HCT116 (cell line): ENCODE data around the gene RAMP3. TPM values are rescaled to one million over a fixed set of nuclear protein-coding genes. Genes with fewer than 3 reads are reported as not detected.

ENCODE experiments used
- ATAC-seq: fragments of 200-7000 bp; cut with Tn5 transposase; 2 replicates; pipeline ENCODE4 v1.9.1; 2020; ENCODE audit warnings: mild to moderate bottlenecking, moderate library complexity
- BruUV-seq: library from RNA; stranded (reverse); fragments of 400-500 nt; replicated peaks from 2 replicates; lab custom pipeline; 2021; lab: Mats Ljungman, UMichigan
- CTCF ChIA-PET: fragments of 300-600 bp; sonication (Branson Sonifier 250); formaldehyde crosslinking; loops from one replicate; lab custom pipeline; 2021; ENCODE audit warnings: antibody characterized with exemption; lab: Charles Lee
- POLR2A ChIA-PET: fragments of 300-600, 350-600 bp; sonication (Branson Sonifier 250); formaldehyde crosslinking; loops from one replicate; lab custom pipeline; 2021; ENCODE audit warnings: antibody characterized with exemption; lab: Charles Lee
- RAD21 ChIA-PET, 2 experiments: fragments of 300-600 bp; sonication (Branson Sonifier 250); formaldehyde crosslinking; loops; one replicate each; lab custom pipeline; 2023; ENCODE audit warnings: low total read pairs in 2 of 2; ENCODE audit not compliant: uncharacterized antibody in 2 of 2, unreplicated experiment in 2 of 2, low non-redundant PET in 1 of 2; lab: Charles Lee
- DNase-seq: peaks from one replicate; pipeline ENCODE4 v3.0.0-alpha.2; 2010; ENCODE audit warnings: low read depth, low spot score
- H2AFZ ChIP-seq: fragments of 200-600 bp; shearing (Covaris generic), sonication (generic); 2 replicates; pipeline ENCODE4 v1.6.1; 2017; ENCODE audit warnings: low read depth, mixed run types, mixed read lengths, antibody characterized with exemption, low read length; ENCODE audit not compliant: poor library complexity, severe bottlenecking
- H3K27ac ChIP-seq: 2 replicates; pipeline ENCODE4 v1.5.1; 2012; ENCODE audit warnings: low read depth, low read length
- H3K27me3 ChIP-seq: fragments of 200-600 bp; sonication (generic); 2 replicates; pipeline ENCODE4 v1.6.1; 2016; ENCODE audit warnings: mixed run types, low read length, mixed read lengths; ENCODE audit not compliant: insufficient read depth
- H3K36me3 ChIP-seq, 2 experiments: fragments of 200-500 bp in 1 of 2; fragments of 200-600 bp in 1 of 2; sonication (Bioruptor generic) in 1 of 2; sonication (generic) in 1 of 2; 2 replicates each; pipeline versions ENCODE4 v1.5.1 to v1.6.1; 2014 to 2016; ENCODE audit warnings: low read length in 2 of 2, inconsistent platforms in 1 of 2, mixed read lengths in 1 of 2, mixed run types in 1 of 2; ENCODE audit not compliant: insufficient read depth in 2 of 2, control insufficient read depth in 1 of 2
- H3K4me1 ChIP-seq, 2 experiments: fragments of 200-600 bp in 1 of 2; sonication (generic) in 1 of 2; 2 replicates each; pipeline versions ENCODE4 v1.5.1 to v1.6.1; 2012 to 2017; ENCODE audit warnings: low read length in 2 of 2, inconsistent platforms in 1 of 2, mild to moderate bottlenecking in 1 of 2, mixed read lengths in 1 of 2, mixed run types in 1 of 2, moderate library complexity in 1 of 2; ENCODE audit not compliant: insufficient read depth in 2 of 2, control insufficient read depth in 1 of 2
- H3K4me2 ChIP-seq: fragments of 200-600 bp; sonication (generic); 2 replicates; pipeline ENCODE4 v1.6.1; 2017; ENCODE audit warnings: mixed run types, low read length, mixed read lengths
- H3K4me3 ChIP-seq, 2 experiments: fragments of 200-600 bp in 1 of 2; sonication (generic) in 1 of 2; replicated peaks in 1 of 2; 2 replicates each; pipeline ENCODE4 v1.5.1; 2011 to 2016; ENCODE audit warnings: low read length in 2 of 2, control low read depth in 1 of 2, low read depth in 1 of 2, mild to moderate bottlenecking in 1 of 2, mixed read lengths in 1 of 2, mixed run types in 1 of 2
- H3K79me2 ChIP-seq: fragments of 200-600 bp; sonication (generic); 2 replicates; pipeline ENCODE4 v1.6.1; 2017; ENCODE audit warnings: mild to moderate bottlenecking, mixed run types, low read length, moderate library complexity, mixed read lengths; ENCODE audit not compliant: insufficient read depth
- H3K9ac ChIP-seq: fragments of 200-600 bp; sonication (generic); 2 replicates; pipeline ENCODE4 v1.6.1; 2016; ENCODE audit warnings: low read length, mixed read lengths
- H3K9me2 ChIP-seq: fragments of 200-600 bp; sonication (generic), shearing (Covaris generic); 2 replicates; pipeline ENCODE4 v1.6.1; 2017; ENCODE audit warnings: mixed run types, mild to moderate bottlenecking, moderate library complexity; ENCODE audit not compliant: insufficient read depth
- H3K9me3 ChIP-seq, 2 experiments: fragments of 200-500 bp in 1 of 2; fragments of 200-600 bp in 1 of 2; sonication (Bioruptor generic) in 1 of 2; sonication (generic) in 1 of 2; 2 replicates each; pipeline ENCODE4 v1.6.1; 2014 to 2017; ENCODE audit warnings: low read length in 2 of 2, mixed read lengths in 2 of 2, inconsistent platforms in 1 of 2, low read depth in 1 of 2, mild to moderate bottlenecking in 1 of 2, mixed run types in 1 of 2, moderate library complexity in 1 of 2; ENCODE audit not compliant: control insufficient read depth in 1 of 2, insufficient read depth in 1 of 2
- H4K20me1 ChIP-seq: fragments of 200-600 bp; sonication (generic), shearing (Covaris generic); 2 replicates; pipeline ENCODE4 v1.6.1; 2017; ENCODE audit warnings: mixed run types, mild to moderate bottlenecking, moderate library complexity; ENCODE audit not compliant: insufficient read depth
- CBX3 ChIP-seq: IDR thresholded peaks from 2 replicates; pipeline ENCODE4 v1.6.1; 2012; ENCODE audit warnings: low read depth
- CEBPB ChIP-seq: IDR thresholded peaks from 2 replicates; pipeline ENCODE4 v1.6.1; 2012; ENCODE audit warnings: low read depth
- EZH2 ChIP-seq: fragments of 200-600 bp; sonication (generic); IDR thresholded peaks from 2 replicates; pipeline ENCODE4 v1.6.1; 2017; ENCODE audit warnings: antibody characterized with exemption, mixed run types
- FOSL1 ChIP-seq: IDR thresholded peaks from 2 replicates; pipeline ENCODE4 v1.6.1; 2012; ENCODE audit warnings: low read depth
- JUND ChIP-seq: IDR thresholded peaks from 2 replicates; pipeline ENCODE4 v1.6.1; 2012
- POLR2A ChIP-seq: IDR thresholded peaks from 2 replicates; pipeline ENCODE4 v1.7.0; 2011; ENCODE audit warnings: borderline replicate concordance; ENCODE audit not compliant: insufficient read depth, insufficient read length; ENCODE audit errors: extremely low read depth
- POLR2AphosphoS5 ChIP-seq: IDR thresholded peaks from 2 replicates; pipeline ENCODE4 v1.6.1; 2011; ENCODE audit warnings: mild to moderate bottlenecking, low read depth, low read length, moderate library complexity
- REST ChIP-seq: IDR thresholded peaks from 2 replicates; pipeline ENCODE4 v1.6.1; 2012; ENCODE audit warnings: low read depth
- SP1 ChIP-seq: IDR thresholded peaks from 2 replicates; pipeline ENCODE4 v1.6.1; 2012; ENCODE audit warnings: low read depth
- ZFX ChIP-seq: fragments of 450-650 bp; IDR thresholded peaks from 2 replicates; pipeline ENCODE4 v1.6.1; 2017
- intact Hi-C: fragments of 100-400 bp; cut with micrococcal nuclease; formaldehyde crosslinking; loops from 2 replicates; pipeline ENCODE4 v1.10.0; 2022
- total RNA-seq: library from RNA; stranded (reverse); gene quantifications from one replicate; pipeline ENCODE4 v1.2.1, GENCODE V29; 2021; ENCODE audit not compliant: unreplicated experiment
- TF ChIP-seq, protein P1 (sequence below), 3 experiments: fragments of 200-600 bp in 1 of 3; sonication (generic) in 1 of 3; IDR thresholded peaks in 2 of 3; conservative IDR thresholded peaks in 1 of 3; 2 replicates each; pipeline ENCODE4 v1.5.1; 2012 to 2017; ENCODE audit warnings: low read depth in 2 of 3, low read length in 2 of 3, antibody characterized with exemption in 1 of 3, borderline replicate concordance in 1 of 3, control low read depth in 1 of 3, mild to moderate bottlenecking in 1 of 3, mixed read lengths in 1 of 3, mixed run types in 1 of 3, moderate library complexity in 1 of 3; ENCODE audit not compliant: insufficient read depth in 1 of 3

RAMP3 gene
- total RNA-seq, 1 experiment from 2014 or later: not detected

DNA sequence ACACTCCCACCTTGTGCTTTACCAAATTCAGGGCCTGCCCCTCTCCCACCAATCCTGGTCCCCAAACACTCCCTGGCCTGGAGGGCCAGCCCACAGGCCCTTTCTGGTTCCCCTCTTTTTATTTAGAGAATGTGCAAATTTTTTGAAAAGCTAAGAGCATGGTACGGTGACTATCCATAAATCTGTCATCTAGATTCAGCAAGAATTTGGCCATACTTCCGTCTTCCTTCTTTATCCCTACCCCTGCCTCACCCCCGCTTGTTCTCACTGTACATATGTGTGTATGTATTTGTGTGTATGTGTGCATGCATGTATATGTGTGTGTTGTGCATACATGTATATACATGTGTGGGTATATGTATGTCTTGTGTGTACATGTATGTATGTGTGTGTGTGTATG is 38.0 kb upstream of the RAMP3 start:
- H3K36me3 ChIP-seq: no peaks in the 10 kb centered on the region
- intact Hi-C loops: no loop called here
- H3K27me3 ChIP-seq: no peaks in the 10 kb centered on the region
- H4K20me1 ChIP-seq: no peaks in the 10 kb centered on the region
- ChIA-PET POLR2A (interaction anchor here (1.6 kb wide), 1 partner anchor 8 kb away, joined by 4 read pairs; the partner anchor contains the start of gene TBRG4), RAD21 (no interaction called here), CTCF (no interaction called here)
- no peak overlapping the region for H3K4me3 ChIP-seq
- no peak overlapping the region for H3K9ac ChIP-seq
- ATAC-seq (no peak), DNase-seq (no peak)
- H3K4me1 ChIP-seq: no peaks in the 10 kb centered on the region
- no peaks in the 10 kb centered on the region for H3K79me2 ChIP-seq
- H3K9me3 ChIP-seq: no peaks in the 10 kb centered on the region
- no peak overlapping the region for H3K27ac ChIP-seq
- H3K4me2 ChIP-seq: no peak overlapping the region
- no TSS peak for BruUV-seq
- no peak overlapping the region for H2AFZ ChIP-seq
- no peak for TF ChIP-seq POLR2A
- TF ChIP-seq, protein P1, sequence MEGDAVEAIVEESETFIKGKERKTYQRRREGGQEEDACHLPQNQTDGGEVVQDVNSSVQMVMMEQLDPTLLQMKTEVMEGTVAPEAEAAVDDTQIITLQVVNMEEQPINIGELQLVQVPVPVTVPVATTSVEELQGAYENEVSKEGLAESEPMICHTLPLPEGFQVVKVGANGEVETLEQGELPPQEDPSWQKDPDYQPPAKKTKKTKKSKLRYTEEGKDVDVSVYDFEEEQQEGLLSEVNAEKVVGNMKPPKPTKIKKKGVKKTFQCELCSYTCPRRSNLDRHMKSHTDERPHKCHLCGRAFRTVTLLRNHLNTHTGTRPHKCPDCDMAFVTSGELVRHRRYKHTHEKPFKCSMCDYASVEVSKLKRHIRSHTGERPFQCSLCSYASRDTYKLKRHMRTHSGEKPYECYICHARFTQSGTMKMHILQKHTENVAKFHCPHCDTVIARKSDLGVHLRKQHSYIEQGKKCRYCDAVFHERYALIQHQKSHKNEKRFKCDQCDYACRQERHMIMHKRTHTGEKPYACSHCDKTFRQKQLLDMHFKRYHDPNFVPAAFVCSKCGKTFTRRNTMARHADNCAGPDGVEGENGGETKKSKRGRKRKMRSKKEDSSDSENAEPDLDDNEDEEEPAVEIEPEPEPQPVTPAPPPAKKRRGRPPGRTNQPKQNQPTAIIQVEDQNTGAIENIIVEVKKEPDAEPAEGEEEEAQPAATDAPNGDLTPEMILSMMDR (IDR thresholded peaks at IDR 0.05 in 2 of 3, conservative IDR thresholded peaks at IDR 0.05 in 1 of 3; ENCODE audit: borderline replicate concordance in 1 of 3, insufficient read depth in 1 of 3, low read depth in 2 of 3, low read length in 2 of 3): no peak
- no peak for TF ChIP-seq SP1
- TF ChIP-seq POLR2AphosphoS5: no peak
- no peak for TF ChIP-seq FOSL1
- no peak for TF ChIP-seq ZFX
- H3K9me2 ChIP-seq: no peaks in the 10 kb centered on the region

DNA sequence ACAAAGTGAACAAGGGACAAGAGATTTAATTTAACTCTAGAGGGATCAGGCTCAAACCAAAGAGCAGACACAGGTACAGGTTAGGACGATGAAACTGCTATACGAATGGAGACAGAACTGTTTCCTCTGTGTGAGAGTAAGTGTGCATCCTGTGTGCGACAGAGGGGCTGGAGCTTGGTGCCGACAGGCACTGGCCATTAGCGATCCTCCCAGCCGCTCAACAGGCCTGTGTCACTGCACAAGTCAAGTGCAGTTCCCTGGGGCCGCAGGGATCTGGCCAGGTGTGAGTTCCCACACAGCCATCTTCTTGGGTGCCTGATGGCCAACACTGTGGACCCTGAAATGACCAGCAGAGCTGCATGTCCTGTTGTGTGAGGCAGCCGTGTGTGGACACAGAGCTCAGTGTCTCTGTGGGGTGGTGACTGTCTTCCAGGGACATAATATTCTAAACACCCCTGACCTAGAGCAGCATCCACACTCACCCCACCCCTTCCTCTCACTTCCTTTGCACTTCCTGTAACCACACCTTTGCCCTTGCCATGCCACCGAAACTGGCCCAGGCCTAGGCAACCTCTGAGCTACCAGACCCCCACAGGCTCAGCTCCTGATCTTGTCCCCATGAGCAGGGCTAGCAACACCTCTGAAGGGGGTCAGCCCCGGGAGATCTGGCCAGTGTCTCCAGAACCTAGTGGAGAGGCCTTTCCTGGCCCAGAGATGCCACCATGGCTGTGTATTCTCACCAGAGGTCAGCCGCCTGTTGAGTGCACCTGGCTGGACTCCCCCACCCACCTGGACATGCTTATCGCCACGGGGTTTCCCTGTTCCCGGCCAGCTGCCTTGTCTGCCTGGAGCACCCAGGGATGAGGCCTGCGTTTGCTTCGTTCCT is 34.4 kb upstream of the RAMP3 start:
- Histone ChIP-seq H3K79me2 (no peaks in the 10 kb centered on the region), H3K4me2 (no peak overlapping the region), H3K27me3 (no peaks in the 10 kb centered on the region), H3K9me3 (no peaks in the 10 kb centered on the region), H3K9ac (no peak overlapping the region), H2AFZ (no peak overlapping the region), H3K36me3 (no peaks in the 10 kb centered on the region), H3K27ac (no peak overlapping the region), H3K9me2 (no peaks in the 10 kb centered on the region), H4K20me1 (no peaks in the 10 kb centered on the region), H3K4me3 (no peak overlapping the region), H3K4me1 (no peaks in the 10 kb centered on the region)
- RAD21 ChIA-PET: no interaction called here
- CTCF ChIA-PET: no interaction called here
- POLR2A ChIA-PET: interaction anchor here (0.6 to 1.3 kb wide), 2 partner anchors 11 to 13 kb away, joined by 3 to 5 read pairs; partner anchors contain the start of gene TBRG4
- DNase-seq (no peak), ATAC-seq (no peak)
- intact Hi-C loops: no loop called here
- no TSS peak for BruUV-seq
- TF ChIP-seq CEBPB: no peak
- no peak for TF ChIP-seq ZFX
- no peak for TF ChIP-seq CBX3
- TF ChIP-seq, protein P1 (IDR thresholded peaks at IDR 0.05 in 2 of 3, conservative IDR thresholded peaks at IDR 0.05 in 1 of 3; ENCODE audit: borderline replicate concordance in 1 of 3, insufficient read depth in 1 of 3, low read depth in 2 of 3, low read length in 2 of 3): no peak
- no peak for TF ChIP-seq EZH2
- no peak for TF ChIP-seq JUND
- no peak for TF ChIP-seq REST
